Measurements from ENCODE around the gene CPNE5.
A peak's percentile ranks its signal among the peaks of the same experiment; 100 is the strongest.

CPNE5 gene

DNA sequence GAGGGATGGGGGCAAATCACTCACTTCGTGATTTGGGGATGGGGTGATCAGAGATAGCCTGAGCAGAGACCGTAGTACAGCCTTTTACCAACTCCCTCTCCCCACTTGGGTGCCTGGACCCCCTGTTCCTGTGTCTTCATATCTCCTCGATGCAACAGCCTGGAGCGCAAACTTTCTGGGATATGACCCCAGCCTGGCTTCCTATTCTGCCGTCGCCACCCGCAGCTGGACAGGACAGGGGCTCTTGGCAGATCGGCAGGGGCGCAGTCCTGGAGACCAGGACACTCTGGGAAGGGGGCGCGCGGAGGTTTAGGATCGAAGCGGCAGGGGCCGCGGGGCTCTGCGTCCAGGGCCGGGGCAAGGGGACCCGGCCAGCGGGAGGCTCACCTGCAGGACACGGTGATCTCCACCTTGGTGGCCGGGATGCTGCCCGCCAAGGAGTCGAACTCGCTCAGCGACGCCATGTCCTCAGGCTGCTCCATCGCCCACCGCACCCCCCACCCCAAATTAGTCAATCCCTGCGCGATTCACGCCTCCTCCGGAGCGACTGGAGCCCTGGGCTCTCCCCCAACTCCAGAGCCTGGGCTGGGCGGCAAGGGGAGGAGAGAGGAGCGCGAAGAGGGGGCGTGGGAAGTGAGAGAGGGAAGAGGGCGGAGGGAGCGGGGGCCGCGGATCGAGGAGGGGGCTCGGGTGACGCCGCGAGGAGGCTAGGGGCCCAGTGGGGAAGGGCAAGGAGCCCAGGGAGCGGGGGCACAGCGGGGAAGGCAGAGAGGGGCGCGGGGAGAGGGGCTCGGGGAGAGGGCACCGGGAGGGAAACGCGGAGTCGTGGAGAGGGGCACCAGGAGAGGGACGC is at the start of gene CPNE5:
Gene CPNE5 (minus strand): TSS at position 549 of the 853 bp plus-strand sequence. CDS start 67 bp downstream, at position 482.
- no peak within 1 kb of the TSS for H3K27ac ChIP-seq (ENCODE audit: low read depth, low read length)

DNA sequence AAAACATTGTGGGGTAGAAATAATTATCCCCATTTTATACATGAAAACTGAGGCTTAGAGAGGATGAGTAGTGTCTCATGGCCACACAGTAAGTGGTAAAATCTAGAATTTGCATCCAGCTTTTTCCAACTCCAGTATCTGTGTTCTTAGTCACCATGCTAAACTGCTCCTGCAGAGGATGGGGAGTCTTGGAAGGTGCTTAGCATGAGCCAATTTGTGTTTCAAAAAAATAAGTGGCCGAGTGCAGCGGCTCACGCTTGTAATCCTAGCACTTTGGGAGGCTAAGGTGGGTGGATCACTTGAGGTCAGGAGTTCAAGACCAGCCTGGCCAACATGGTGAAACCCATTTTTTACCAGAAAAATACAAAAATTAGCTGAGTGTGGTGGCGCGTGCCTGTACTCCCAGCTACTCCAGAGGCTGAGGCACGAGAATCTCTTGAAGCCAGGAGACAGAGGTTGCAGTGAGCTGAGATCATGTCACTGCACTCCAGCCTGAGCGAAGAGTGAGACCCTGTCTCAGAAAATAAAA is 48.9 kb upstream of the CPNE5 start:
- Histone ChIP-seq H3K27ac (ENCODE audit: low read depth, low read length) (no peak overlapping the region), H3K4me3 (ENCODE audit: low read depth, low read length) (no peak overlapping the region), H2AFZ (ENCODE audit: low read length, unreplicated experiment) (no peak overlapping the region), H3K79me2 (ENCODE audit: control insufficient read depth, insufficient read depth, low read length, unreplicated experiment) (peaks cover 46% of the 10 kb centered on the region), H3K27me3 (ENCODE audit: insufficient read depth, low read length) (no peaks in the 10 kb centered on the region), H3K36me3 (ENCODE audit: insufficient read depth, low read length) (no peaks in the 10 kb centered on the region), H3K4me1 (ENCODE audit: control insufficient read depth, insufficient read depth, low read length, unreplicated experiment) (peaks cover 10% of the 10 kb centered on the region)

More for the DNA sequence above, at the start of gene CPNE5:
- Histone ChIP-seq H2AFZ (ENCODE audit: low read length, unreplicated experiment) (peak within 1 kb of the TSS; percentile 45), H3K36me3 (ENCODE audit: insufficient read depth, low read length) (no peaks in the 10 kb centered on the region), H3K27me3 (ENCODE audit: insufficient read depth, low read length) (peaks cover 18% of the 10 kb centered on the region), H3K79me2 (ENCODE audit: control insufficient read depth, insufficient read depth, low read length, unreplicated experiment) (no peaks in the 10 kb centered on the region), H3K4me1 (ENCODE audit: control insufficient read depth, insufficient read depth, low read length, unreplicated experiment) (peaks cover 15% of the 10 kb centered on the region), H3K4me3 (ENCODE audit: low read depth, low read length) (peak within 1 kb of the TSS; percentile 74)

DNA sequence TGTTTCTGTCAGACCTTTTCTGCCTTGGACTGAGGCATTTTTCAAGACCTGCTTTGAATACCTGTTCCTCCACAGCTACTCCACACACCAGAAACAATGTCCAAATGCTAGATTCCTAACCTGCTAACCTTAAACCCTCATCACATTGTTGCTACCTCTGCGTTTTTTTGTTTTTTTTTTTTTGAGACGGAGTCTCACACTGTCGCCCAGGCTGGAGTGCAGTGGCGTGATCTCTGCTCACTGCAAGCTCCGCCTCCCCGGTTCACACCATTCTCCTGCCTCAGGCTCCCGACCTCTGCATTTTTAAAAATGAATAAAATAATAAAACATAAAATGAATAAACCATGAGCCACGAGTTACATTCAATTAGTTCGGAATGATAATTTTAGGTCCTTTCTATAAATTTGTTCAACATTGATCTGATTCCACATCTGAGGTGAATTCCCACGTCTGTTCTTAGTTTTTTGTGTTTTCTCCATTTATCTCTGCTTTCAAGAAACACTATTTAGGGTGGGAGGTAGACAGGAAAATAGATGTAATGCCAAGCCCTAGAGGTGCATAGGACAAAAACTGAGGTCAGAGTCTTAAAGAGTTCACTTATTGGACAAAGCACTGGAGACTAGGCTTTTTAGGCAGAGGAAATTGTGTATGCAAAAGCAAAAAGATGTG is 47.8 kb upstream of the CPNE5 start:
- no peak overlapping the region for H3K27ac ChIP-seq (ENCODE audit: low read depth, low read length)
- H2AFZ ChIP-seq (ENCODE audit: low read length, unreplicated experiment) = no peak overlapping the region
- H3K27me3 ChIP-seq (ENCODE audit: insufficient read depth, low read length) = no peaks in the 10 kb centered on the region
- peak overlapping the region; percentile 94 for H3K4me3 ChIP-seq (ENCODE audit: low read depth, low read length)
- peaks cover 10% of the 10 kb centered on the region for H3K4me1 ChIP-seq (ENCODE audit: control insufficient read depth, insufficient read depth, low read length, unreplicated experiment)
- H3K79me2 ChIP-seq (ENCODE audit: control insufficient read depth, insufficient read depth, low read length, unreplicated experiment) = peaks cover 40% of the 10 kb centered on the region
- no peaks in the 10 kb centered on the region for H3K36me3 ChIP-seq (ENCODE audit: insufficient read depth, low read length)

DNA sequence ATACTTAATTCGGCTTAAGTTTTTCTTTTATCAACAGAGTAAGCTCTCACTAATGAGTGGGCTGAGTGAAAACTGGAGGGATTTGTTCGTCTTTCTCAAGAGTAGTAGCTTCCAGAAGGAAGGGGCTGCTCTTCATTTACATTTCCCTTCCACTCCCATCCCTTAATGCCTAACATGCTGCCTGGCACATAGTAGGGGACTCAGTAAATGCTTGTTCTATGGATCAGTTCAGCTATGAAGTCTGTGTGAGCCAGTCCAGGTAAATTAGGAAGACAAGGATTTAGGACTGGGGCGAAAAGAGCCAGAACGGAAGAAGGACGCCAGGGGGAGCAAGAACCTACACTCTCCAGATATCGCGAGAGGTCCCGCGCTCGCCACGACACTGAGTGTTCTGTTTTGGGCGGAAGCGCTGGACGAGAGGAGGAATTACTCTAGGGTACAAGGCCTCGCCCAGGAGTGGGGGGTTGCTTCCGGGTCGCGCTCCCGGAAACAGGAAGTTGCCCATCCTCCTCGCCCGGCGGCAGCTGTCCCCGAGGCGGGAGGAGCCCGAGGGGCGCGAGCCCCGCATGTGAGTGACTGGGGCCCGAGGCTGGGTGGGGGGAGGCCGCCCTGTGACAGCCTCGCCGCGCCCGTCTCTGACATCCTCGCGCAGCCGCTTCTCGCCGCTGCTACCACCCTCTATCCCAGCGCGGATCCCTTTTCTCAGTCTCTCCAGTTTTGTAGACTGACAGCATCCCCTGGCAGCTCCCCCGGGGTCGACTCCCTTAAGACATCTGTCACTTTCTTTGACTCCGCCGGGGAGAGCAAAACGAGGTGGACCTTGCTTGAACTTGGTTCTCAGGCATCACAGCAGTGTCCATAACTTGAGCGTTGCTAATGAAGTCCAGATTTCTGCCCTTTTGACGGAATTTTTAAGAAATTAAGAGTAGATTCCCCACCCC is 46.5 kb upstream of the CPNE5 start, which contains the start of gene C6orf89:
Gene C6orf89 (plus strand): TSS at position 492 of the 941 bp plus-strand sequence. CDS start 13,493 bp downstream, outside the sequence.
- Histone ChIP-seq H3K36me3 (ENCODE audit: insufficient read depth, low read length) (no peaks in the 10 kb centered on the region), H3K27ac (ENCODE audit: low read depth, low read length) (peak within 1 kb of the TSS; percentile 55), H3K4me1 (ENCODE audit: control insufficient read depth, insufficient read depth, low read length, unreplicated experiment) (peaks cover 10% of the 10 kb centered on the region), H3K4me3 (ENCODE audit: low read depth, low read length) (peak within 1 kb of the TSS; percentile 94), H3K79me2 (ENCODE audit: control insufficient read depth, insufficient read depth, low read length, unreplicated experiment) (peaks cover 35% of the 10 kb centered on the region), H2AFZ (ENCODE audit: low read length, unreplicated experiment) (peak within 1 kb of the TSS; percentile 93), H3K27me3 (ENCODE audit: insufficient read depth, low read length) (no peaks in the 10 kb centered on the region)

DNA sequence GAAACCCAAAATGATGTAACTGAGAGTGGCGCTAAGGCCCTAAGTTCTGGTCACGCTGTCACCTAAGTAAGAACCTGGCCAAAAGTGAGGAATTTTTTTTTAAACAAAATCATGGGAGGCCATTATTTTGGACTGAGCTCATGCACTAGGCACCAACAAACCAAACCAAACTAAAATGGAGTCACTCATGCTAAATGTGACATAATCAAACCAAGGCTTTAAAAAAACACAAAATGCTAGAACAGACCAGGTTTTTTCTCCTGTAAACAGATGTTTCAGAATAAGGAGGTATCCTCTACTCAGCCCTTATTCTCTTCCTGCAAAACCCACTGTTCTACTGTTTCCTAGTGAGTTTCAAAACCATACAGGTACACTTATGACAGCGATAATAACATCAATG is 45.4 kb upstream of the CPNE5 start:
- H3K4me1 ChIP-seq (ENCODE audit: control insufficient read depth, insufficient read depth, low read length, unreplicated experiment) = peaks cover 10% of the 10 kb centered on the region
- no peak overlapping the region for H3K27ac ChIP-seq (ENCODE audit: low read depth, low read length)
- H3K27me3 ChIP-seq (ENCODE audit: insufficient read depth, low read length) = no peaks in the 10 kb centered on the region
- H3K36me3 ChIP-seq (ENCODE audit: insufficient read depth, low read length) = no peaks in the 10 kb centered on the region
- no peak overlapping the region for H3K4me3 ChIP-seq (ENCODE audit: low read depth, low read length)
- H3K79me2 ChIP-seq (ENCODE audit: control insufficient read depth, insufficient read depth, low read length, unreplicated experiment) = peaks cover 32% of the 10 kb centered on the region
- no peak overlapping the region for H2AFZ ChIP-seq (ENCODE audit: low read length, unreplicated experiment)

DNA sequence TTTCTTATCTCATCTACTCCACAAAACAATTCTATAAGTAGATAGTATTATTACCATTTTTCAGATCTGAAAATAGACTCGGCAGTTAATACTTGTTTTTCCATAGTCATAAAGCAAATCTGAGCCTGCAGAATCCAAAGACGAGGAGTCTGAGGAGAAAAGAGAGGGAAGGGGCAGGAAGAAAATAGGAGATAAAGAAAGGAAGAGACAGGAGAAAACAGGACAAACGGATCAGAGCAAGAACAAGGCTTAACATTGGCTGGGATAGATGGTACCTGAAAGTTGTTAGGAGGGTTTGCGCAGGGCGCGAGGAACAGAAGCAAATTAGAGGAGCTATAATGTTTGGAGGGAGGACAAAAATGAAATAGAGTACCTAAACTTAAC is 36.0 kb upstream of the CPNE5 start:
- Histone ChIP-seq H3K79me2 (ENCODE audit: control insufficient read depth, insufficient read depth, low read length, unreplicated experiment) (peaks cover 19% of the 10 kb centered on the region), H3K4me1 (ENCODE audit: control insufficient read depth, insufficient read depth, low read length, unreplicated experiment) (peaks cover 16% of the 10 kb centered on the region), H3K27ac (ENCODE audit: low read depth, low read length) (peak overlapping the region; percentile 93), H3K36me3 (ENCODE audit: insufficient read depth, low read length) (no peaks in the 10 kb centered on the region), H2AFZ (ENCODE audit: low read length, unreplicated experiment) (peak overlapping the region; percentile 98), H3K27me3 (ENCODE audit: insufficient read depth, low read length) (no peaks in the 10 kb centered on the region), H3K4me3 (ENCODE audit: low read depth, low read length) (peak overlapping the region; percentile 81)

DNA sequence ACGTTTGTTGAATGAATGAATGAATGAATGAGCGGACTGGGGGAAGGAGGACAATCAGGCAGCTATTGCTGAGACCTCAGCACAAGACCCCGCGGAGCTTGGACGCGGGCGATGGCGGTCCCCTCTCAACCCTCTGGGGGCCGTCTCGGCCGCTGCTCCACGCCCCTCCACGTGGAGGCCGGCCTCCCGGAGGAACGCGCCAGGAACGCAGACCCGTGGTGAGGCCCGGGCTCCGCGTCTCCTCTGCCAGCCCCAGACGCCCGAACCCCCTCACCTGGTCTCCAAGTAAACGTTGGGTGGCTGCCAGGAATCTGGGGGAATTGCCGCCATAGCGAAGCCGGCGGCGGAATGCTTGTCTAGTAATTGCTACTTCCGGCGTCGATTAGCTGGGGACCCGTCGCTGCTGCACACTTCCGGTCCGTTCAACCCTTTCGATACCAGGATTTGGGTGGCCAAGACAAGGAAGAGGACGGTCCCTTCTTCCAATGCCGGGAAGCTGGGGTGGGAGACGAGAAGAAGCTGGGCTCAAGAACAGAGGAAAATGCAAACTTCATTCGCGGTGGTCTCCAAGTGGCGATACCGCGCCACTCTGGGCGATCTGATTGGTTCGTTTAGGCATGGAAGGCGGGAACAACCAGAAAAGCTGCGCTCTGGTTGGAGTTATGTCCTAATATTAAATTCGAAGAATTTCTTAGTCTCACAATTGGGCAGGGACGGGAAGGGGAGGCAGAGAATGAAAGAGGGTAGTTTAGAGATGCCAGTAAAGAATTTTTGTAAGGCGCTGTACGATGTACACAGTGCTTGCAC is 35.4 kb upstream of the CPNE5 start, which contains the start of gene PPIL1:
Gene PPIL1 (minus strand): TSS at position 361 of the 807 bp plus-strand sequence. CDS start 31 bp downstream, at position 330.
- H3K79me2 ChIP-seq (ENCODE audit: control insufficient read depth, insufficient read depth, low read length, unreplicated experiment) = peaks cover 19% of the 10 kb centered on the region
- peak within 1 kb of the TSS; percentile 81 for H3K4me3 ChIP-seq (ENCODE audit: low read depth, low read length)
- peaks cover 16% of the 10 kb centered on the region for H3K4me1 ChIP-seq (ENCODE audit: control insufficient read depth, insufficient read depth, low read length, unreplicated experiment)

DNA sequence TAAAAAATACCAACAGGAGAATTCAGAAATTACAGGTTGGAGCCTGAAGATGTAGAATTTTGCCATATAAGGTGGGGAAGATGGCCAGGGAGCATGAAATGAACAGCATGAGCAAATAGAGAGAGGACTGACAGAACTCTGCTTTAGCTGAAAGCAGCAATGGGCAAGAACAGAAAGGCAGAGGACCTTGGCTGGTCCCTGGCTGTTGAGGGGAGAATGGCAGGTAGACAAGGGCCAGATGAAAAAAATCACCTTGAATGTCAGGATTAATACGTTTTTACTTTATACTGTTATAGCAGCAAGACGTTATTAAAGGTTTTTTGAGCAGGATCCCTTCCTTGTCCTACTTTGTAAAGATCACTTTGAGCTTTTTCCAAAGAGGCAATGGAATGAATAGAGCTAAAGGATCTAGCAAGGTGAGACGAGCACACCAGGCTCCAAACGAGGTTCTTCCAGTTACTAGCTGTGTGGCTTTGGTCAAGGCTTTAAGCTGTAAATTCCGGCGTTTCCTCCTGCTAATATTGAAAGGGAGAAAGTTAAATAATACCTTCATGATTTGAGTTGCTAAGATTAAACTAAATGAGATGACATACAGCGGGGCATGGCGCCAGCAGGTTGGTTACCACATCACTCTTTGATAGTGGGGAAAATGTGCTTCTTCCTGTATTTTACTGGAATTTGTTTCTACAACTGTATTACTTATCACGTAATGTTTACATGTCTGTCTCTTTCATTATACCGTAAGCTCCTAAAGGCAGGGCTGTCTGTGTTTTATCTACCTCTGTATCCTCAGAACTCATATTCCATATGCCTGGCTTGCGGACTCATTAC is 34.6 kb upstream of the CPNE5 start:
- no peaks in the 10 kb centered on the region for H3K27me3 ChIP-seq (ENCODE audit: insufficient read depth, low read length)
- peak overlapping the region; percentile 93 for H3K27ac ChIP-seq (ENCODE audit: low read depth, low read length)
- peak overlapping the region; percentile 81 for H3K4me3 ChIP-seq (ENCODE audit: low read depth, low read length)
- no peaks in the 10 kb centered on the region for H3K36me3 ChIP-seq (ENCODE audit: insufficient read depth, low read length)
- peak overlapping the region; percentile 94 for H2AFZ ChIP-seq (ENCODE audit: low read length, unreplicated experiment)
- peaks cover 22% of the 10 kb centered on the region for H3K79me2 ChIP-seq (ENCODE audit: control insufficient read depth, insufficient read depth, low read length, unreplicated experiment)
- peaks cover 16% of the 10 kb centered on the region for H3K4me1 ChIP-seq (ENCODE audit: control insufficient read depth, insufficient read depth, low read length, unreplicated experiment)

More for the DNA sequence above, 35.4 kb upstream of the CPNE5 start, which contains the start of gene PPIL1:
- H3K27me3 ChIP-seq (ENCODE audit: insufficient read depth, low read length) = no peaks in the 10 kb centered on the region
- H3K36me3 ChIP-seq (ENCODE audit: insufficient read depth, low read length) = no peaks in the 10 kb centered on the region
- H2AFZ ChIP-seq (ENCODE audit: low read length, unreplicated experiment) = peak within 1 kb of the TSS; percentile 98
- peak within 1 kb of the TSS; percentile 93 for H3K27ac ChIP-seq (ENCODE audit: low read depth, low read length)

DNA sequence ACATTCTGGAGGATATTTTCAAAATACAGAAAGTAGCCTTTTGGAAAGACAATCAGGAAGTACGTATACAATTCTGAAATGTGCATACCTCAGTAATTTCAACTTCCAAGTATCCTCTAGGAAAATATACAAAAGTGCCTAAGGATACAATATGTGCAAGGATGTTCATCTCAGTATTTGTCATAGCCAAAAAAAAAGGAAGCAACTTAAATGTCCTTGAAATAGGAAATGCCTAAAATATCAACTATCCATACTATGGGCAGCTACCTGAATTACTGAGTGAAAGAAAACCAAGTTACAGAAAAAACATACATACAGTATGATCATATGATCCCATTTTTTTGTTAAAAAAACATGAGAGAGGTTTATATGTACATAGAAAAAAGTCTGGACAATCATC is 33.9 kb upstream of the CPNE5 start:
- H3K4me3 ChIP-seq (ENCODE audit: low read depth, low read length) = peak overlapping the region; percentile 81
- H3K27me3 ChIP-seq (ENCODE audit: insufficient read depth, low read length) = no peaks in the 10 kb centered on the region
- H3K36me3 ChIP-seq (ENCODE audit: insufficient read depth, low read length) = no peaks in the 10 kb centered on the region
- peaks cover 25% of the 10 kb centered on the region for H3K79me2 ChIP-seq (ENCODE audit: control insufficient read depth, insufficient read depth, low read length, unreplicated experiment)
- no peak overlapping the region for H2AFZ ChIP-seq (ENCODE audit: low read length, unreplicated experiment)
- H3K4me1 ChIP-seq (ENCODE audit: control insufficient read depth, insufficient read depth, low read length, unreplicated experiment) = peaks cover 16% of the 10 kb centered on the region
- H3K27ac ChIP-seq (ENCODE audit: low read depth, low read length) = no peak overlapping the region

Measured in ACC112 (cell line).